ENCODE data around the gene PARD3.

Gene PARD3

DNA sequence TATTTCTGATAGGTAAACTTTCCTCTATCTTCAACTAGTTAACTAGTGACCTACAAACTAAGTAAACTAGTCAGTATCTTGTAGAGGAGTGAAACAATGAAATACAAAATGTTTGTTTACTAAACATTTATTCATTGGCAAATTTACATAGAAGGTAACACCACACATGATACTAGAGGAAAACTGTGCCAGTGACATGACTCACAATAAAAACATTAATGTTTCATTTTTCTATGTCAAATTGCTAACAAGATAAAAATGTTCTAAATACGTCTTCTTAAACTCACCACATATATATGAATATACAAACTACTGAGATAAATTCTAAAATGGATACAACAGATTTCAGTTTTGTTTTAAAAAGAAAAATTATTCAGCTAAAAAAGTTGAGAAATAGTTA lies 471.3 kb downstream of the PARD3 start:
- DNase-seq (ENCODE audit: low read depth in 3 of 3) = no peak

DNA sequence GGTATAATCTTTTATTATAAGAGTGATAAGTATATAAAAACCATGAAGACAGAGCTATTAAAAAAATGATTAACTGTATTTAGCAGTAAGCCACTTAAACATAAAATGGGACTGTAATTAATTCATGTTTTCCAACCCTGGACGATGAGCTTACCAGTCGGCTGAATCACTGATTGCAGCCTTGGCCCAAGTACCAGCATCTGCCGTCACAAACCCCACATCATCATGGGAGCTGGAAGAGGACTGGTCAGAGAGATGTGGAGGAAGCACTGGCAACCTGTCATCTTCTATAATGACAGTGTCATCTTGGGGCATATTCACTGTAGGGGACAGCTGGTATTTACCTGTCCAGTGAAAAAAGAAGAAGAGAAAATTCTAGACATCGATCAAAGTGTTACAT lies 473.6 kb downstream of the PARD3 start:
- no peak for DNase-seq (ENCODE audit: low read depth in 3 of 3)

DNA sequence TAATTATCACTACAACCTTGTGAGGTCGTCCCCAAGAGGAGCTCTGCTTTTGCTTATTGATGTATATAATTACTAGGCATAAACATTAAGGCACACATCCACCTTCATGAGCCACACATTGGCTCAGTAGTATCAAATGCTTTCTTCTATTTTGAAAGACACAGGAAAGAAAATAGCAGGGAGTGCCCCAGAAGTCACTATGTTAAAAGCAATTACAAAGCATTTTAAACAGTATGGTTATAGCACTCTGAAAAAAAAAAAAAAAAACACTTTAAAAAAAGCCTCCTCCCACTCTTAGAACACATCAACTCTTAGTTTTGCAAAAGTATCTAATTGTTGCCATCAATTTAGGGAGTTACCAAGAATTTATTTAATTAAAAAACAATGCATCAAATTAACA lies 474.2 kb downstream of the PARD3 start:
- DNase-seq (ENCODE audit: low read depth in 3 of 3) = no peak

DNA sequence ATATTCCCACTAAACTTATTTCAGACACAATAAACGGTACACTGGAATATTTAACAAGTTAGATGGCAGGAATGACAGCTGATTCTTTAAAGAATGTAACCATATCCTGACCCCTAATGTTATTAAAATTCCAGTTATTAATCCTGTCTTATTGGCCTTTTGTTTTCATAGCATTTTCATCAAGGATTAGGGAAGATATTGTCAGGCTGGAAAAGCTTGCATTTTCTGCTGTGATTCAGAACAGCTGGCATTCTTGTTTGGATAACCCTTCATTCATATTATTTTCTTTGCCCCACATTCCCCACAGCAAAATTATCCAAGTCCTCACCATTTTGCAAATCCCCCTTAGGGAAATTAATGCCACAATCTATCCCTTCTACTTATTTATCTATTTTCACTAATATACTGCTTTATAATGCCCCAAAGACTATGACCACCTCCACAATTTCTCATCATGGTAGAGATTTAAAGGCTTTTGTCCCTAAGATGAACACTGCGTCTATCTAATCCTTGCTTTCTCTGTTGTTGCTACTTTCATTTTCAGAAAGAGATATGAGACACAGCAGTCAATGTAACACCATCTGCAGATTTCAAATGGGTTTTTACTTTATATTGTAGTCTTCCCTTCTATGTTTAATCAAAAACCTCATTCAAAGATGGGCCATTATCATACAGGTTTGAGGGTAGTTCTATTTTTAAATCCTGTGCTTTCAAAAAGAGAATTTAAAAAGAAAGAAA lies 475.1 kb downstream of the PARD3 start:
- no peak for DNase-seq (ENCODE audit: low read depth in 3 of 3)

- DNase-seq (ENCODE audit: low read depth in 3 of 3) = no peak
Observed at GRCh38 chr10:34337917-34338316, 477.2 kb downstream of the PARD3 start.

DNA sequence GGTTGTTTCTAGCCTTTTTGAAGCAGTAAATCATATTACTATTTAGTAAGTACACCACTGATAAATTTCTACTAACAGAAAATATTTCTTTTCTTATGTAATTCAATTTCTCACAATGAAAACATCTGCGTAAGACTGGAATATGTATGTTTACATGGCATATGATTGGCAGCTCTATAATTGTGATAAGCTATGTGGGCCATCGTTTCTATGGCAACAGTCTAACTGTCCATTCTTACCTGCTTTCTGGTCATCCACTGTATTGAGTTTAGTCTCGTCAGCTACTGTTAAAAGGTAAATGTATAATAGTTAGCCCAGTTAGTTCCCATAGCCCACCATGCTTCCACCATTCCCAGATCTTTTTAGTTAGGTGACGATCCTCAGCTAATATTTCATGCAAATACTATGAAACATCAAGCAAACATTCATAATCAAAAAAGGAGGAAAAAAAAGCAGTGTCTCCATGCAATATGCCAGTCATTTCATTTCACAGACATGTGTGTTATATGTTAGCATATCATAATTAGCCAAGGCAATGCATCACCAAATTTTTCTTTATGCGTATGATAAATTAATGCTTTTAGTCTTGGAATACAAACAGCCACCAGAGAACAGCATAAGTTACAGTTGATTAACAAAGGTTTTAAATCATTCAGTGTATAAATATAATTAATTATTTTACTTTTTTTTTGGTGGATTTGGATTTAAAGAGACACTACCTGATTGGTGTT lies 479.0 kb downstream of the PARD3 start:
- no peak for DNase-seq (ENCODE audit: low read depth in 3 of 3)

DNA sequence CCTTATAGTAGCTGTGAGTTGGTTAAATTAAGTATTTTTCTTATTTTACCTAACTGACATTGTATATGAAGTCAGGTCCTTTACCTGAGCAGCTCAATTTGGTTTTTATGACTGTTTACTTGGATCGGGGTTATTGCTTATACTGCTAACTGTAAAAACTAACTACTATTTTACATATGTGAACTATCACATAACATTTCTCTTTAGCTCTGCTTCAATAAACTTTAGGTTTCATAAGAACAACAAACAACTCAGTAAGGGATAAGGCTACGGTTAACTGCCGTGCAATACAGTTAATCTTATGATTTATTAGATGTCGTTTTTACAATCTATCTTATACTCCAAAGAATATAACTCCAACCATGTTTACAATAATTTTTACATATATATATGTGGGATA lies 480.2 kb downstream of the PARD3 start:
- DNase-seq (ENCODE audit: low read depth in 3 of 3) = no peak

GRCh38 chr10:34333513-34333912 lies 481.6 kb downstream of the PARD3 start:
- no peak for DNase-seq (ENCODE audit: low read depth in 3 of 3)

GRCh38 chr10:34327184-34327583 lies 487.9 kb downstream of the PARD3 start:
- DNase-seq (ENCODE audit: low read depth in 3 of 3) = no peak

DNA sequence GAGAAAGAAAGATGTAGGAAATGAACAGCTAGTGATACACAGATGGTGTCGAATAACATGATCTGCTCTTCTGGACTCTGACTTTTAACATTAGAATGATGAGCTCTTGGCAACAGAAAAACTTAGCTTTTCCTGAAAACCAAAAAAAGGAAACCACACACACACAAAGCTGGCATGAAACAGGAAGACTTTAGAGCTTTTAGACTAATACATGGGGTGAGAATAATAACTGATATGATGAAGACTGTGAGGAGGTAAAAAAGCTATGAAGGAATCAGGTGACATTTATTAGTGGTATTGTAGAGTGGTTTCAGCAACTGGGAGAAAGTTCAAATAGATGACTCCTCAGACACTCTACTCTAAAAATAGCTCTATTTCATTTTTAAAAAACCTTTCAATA lies 491.9 kb downstream of the PARD3 start:
- DNase-seq (ENCODE audit: low read depth in 3 of 3) = no peak

- DNase-seq (ENCODE audit: low read depth in 3 of 3) = no peak
Observed at GRCh38 chr10:34320265-34320664, 494.8 kb downstream of the PARD3 start.

GRCh38 chr10:34319197-34319846 lies 495.8 kb downstream of the PARD3 start:
- no peak for DNase-seq (ENCODE audit: low read depth in 3 of 3)

DNA sequence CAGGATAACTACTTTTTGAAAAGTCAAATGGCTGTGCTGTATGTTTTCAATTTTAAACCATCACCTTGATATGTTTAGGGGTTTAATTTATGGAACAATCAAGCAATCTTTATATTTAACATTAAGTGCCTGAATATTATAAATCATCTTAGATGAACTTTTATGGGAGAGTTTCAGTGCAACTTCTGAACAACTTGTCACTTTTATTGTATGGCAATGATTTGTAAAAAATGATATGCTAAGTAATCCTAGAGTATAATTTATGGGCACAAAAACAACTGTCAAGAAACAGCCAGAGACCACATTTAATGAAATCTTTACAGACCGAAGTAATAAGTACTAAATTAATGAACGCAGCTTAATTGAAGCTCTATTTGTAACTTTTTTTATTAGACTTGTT lies 498.9 kb downstream of the PARD3 start:
- DNase-seq (ENCODE audit: low read depth in 3 of 3) = no peak

GRCh38 chr10:34314457-34314856 lies 500.6 kb downstream of the PARD3 start:
- DNase-seq (ENCODE audit: low read depth in 3 of 3) = no peak

GRCh38 chr10:34313888-34314287 lies 501.2 kb downstream of the PARD3 start:
- DNase-seq (ENCODE audit: low read depth in 3 of 3) = no peak

DNA sequence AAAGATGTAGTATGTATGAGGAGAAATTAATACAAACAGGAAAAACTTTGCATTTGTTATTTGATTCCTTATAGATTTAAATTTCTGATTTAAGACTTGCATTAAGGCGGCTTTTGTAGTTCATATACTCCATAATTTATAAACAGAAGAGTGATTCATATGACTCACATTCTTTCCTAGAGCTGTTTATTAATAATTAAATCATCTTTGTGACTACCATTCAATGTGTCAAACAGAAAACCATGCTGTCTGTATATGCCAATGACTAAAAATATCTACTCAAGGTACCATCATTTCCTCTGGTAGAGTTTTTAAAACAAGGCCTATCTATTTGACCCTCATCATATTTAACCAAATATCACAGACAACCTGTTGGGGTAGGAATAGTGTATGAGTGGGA lies 501.7 kb downstream of the PARD3 start:
- no peak for DNase-seq (ENCODE audit: low read depth in 3 of 3)

DNA sequence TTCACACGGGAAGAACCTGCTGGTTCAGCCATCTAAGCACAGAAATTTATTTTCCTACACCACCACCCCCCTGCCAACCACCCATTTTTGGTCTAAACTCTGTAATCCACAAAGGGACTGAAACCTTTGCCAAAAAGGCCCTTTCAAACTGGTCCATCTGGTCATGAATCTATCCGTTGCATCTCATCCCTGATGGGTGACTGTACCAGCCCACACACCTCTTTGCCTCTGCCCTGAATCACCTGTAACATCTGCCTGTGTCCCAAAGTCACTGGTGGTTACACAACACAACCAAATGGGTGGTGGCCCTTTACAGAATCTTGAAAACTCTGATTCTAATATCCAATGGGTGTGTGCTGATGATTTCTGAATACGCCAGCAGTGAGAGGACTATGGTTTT lies 503.4 kb downstream of the PARD3 start:
- DNase-seq (ENCODE audit: low read depth in 3 of 3) = no peak

DNA sequence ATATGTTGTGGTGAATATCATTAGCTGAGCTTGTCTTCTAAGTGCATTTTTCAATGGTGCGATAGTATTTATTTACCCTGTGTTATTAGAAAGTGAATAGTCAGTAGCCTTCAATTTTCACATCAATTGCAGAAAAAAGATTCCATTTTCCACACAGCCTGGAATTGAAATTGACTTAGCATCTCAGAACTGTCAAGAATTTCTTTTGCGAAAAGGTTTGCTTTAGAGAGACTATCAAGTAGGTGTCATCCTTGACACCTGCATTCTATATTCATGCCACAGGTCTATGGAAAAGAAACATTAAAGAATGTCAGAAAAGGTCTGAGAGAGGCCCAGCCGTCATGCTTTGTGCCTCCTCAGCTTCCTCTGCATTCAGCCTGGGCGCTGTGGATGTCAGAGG lies 504.9 kb downstream of the PARD3 start:
- DNase-seq (ENCODE audit: low read depth in 3 of 3) = no peak

DNA sequence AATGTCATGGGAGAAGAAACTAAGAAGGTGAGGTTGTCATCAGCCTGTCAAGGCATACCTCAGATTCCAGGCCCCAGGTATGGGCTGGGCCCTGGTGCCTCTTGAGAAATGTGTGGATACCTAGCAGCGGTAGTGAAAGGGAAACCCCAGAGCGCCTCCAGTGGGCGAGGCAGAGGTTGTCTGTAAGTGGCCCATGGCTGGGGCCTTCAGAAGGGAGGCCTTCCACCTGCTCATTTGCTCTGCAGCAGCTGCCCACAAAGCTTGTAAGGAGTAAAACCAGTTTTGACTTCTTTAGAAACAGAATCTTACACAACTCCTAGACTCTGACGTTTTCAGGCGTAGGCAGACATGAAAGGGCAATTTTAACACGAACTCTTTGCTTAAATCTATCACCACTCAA lies 509.9 kb downstream of the PARD3 start:
- DNase-seq (ENCODE audit: low read depth in 3 of 3) = no peak

GRCh38 chr10:34303022-34303421 lies 512.1 kb downstream of the PARD3 start:
- no peak for DNase-seq (ENCODE audit: low read depth in 3 of 3)

DNA sequence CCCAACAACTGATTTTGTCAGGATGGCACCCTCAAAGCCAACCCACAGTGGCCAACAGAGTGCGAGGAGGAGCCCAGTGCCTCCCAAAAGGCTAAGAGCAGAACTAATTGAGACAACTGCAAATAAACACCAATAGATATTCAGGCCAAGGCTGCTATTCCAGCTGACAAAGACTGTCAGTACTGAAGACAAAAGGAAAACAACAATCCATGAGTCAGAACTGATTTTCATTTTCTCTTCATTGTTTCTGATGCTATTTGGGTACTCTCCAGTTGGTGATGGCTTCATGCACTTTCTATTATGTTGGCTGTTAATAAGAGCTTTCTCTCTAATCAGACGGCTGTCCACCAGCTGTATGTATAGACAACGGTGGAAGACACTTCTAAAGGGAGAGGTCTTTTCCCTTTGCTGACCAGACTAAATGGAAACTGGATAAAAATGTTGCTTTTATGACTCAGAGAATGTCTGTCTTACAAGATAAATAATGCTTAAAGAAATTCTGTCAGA lies 515.9 kb downstream of the PARD3 start:
- DNase-seq (ENCODE audit: low read depth in 3 of 3) = no peak

DNA sequence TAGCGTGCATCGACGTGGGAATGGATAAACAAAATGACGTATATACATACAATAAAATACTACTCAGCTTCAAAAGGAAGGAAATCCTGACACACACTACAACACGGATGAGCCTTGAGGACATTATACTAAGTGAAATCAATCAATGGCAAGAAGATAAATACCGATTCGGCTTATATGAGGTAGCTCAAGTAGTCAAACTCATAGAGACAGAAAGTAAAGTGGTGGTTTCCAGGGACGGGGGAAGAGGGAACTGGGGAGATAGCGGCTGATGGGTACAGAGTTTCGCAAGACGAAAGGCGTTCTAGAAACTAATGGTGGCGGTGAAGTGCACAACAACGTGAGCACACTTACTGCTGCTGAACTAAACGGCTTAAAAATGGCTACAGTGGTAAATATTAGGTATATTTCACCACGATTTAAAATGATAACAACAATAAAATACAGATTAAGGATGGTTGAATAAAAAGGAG lies 516.7 kb downstream of the PARD3 start:
- DNase-seq (ENCODE audit: low read depth in 3 of 3) = no peak

All from stimulated activated CD4-positive, alpha-beta T cell treated with anti-CD3 and anti-CD28 coated beads, TNF-alpha, amount 100 ng/mL, for 48 hours (primary cell).